Mesenchymal stem cell (in vitro differentiated cells and primary cell): Measurements from ENCODE around the gene UGT1A4.
A peak's percentile ranks its signal among the peaks of the same experiment; 100 is the strongest.

Source experiments
- DNase-seq: peaks from one replicate; pipeline ENCODE4 v3.0.0-alpha.2; 2013
- H2AFZ ChIP-seq: one replicate; pipeline ENCODE4 v1.6.1; 2013; ENCODE audit warnings: low read depth, mild to moderate bottlenecking, control low read depth, inconsistent platforms, low read length, moderate library complexity
- H2AK5ac ChIP-seq: 2 replicates; pipeline ENCODE4 v1.6.1; 2013; ENCODE audit warnings: low read length, moderate library complexity, mild to moderate bottlenecking, inconsistent platforms; ENCODE audit not compliant: severe bottlenecking
- H2BK120ac ChIP-seq: one replicate; pipeline ENCODE4 v1.6.1; 2013; ENCODE audit warnings: low read depth, mild to moderate bottlenecking, inconsistent platforms, low read length, moderate library complexity
- H2BK12ac ChIP-seq, 2 experiments: one replicate each; pipeline ENCODE4 v1.6.1; 2013; ENCODE audit warnings: inconsistent platforms in 2 of 2, low read length in 2 of 2, mild to moderate bottlenecking in 2 of 2, moderate library complexity in 2 of 2, control low read depth in 1 of 2
- H2BK15ac ChIP-seq: one replicate; pipeline ENCODE4 v1.6.1; 2013; ENCODE audit warnings: mild to moderate bottlenecking, low read depth, inconsistent platforms; ENCODE audit not compliant: poor library complexity, severe bottlenecking
- H2BK5ac ChIP-seq: 2 replicates; pipeline ENCODE4 v1.6.1; 2013; ENCODE audit warnings: low read depth, mild to moderate bottlenecking, low read length, control low read depth, inconsistent platforms; ENCODE audit not compliant: poor library complexity, severe bottlenecking
- H3K14ac ChIP-seq, 2 experiments: one replicate each; pipeline ENCODE4 v1.6.1; 2013; ENCODE audit warnings: inconsistent platforms in 2 of 2, low read length in 2 of 2, control low read depth in 1 of 2, mild to moderate bottlenecking in 1 of 2, moderate library complexity in 1 of 2
- H3K18ac ChIP-seq, 2 experiments: one replicate each; pipeline ENCODE4 v1.6.1; 2013; ENCODE audit warnings: inconsistent platforms in 2 of 2, low read length in 2 of 2, control low read depth in 1 of 2, low read depth in 1 of 2, mild to moderate bottlenecking in 1 of 2
- H3K23ac ChIP-seq, 2 experiments: one replicate each; pipeline ENCODE4 v1.6.1; 2013; ENCODE audit warnings: inconsistent platforms in 2 of 2, low read length in 2 of 2, mild to moderate bottlenecking in 2 of 2, moderate library complexity in 2 of 2, control low read depth in 1 of 2
- H3K27ac ChIP-seq: 2 replicates; pipeline ENCODE4 v1.5.1; 2013; ENCODE audit warnings: mild to moderate bottlenecking, moderate library complexity, low read length, control low read depth, inconsistent platforms; ENCODE audit not compliant: poor library complexity, severe bottlenecking
- H3K27me3 ChIP-seq, 2 experiments: 2 replicates each; pipeline versions ENCODE4 v1.6.1 to v1.7.0; 2013; ENCODE audit warnings: low read length in 2 of 2, mild to moderate bottlenecking in 2 of 2, moderate library complexity in 2 of 2, control low read depth in 1 of 2, inconsistent platforms in 1 of 2; ENCODE audit not compliant: control insufficient read depth in 1 of 2, insufficient read depth in 1 of 2
- H3K36me3 ChIP-seq, 2 experiments: 2 replicates each; pipeline versions ENCODE4 v1.6.1 to v1.7.0; 2013; ENCODE audit warnings: low read length in 2 of 2, control low read depth in 1 of 2, inconsistent platforms in 1 of 2, low read depth in 1 of 2, mild to moderate bottlenecking in 1 of 2; ENCODE audit not compliant: insufficient read depth in 2 of 2, control insufficient read depth in 1 of 2
- H3K4ac ChIP-seq, 2 experiments: one replicate each; pipeline ENCODE4 v1.6.1; 2013; ENCODE audit warnings: inconsistent platforms in 2 of 2, low read length in 2 of 2, mild to moderate bottlenecking in 2 of 2, moderate library complexity in 2 of 2, control low read depth in 1 of 2, low read depth in 1 of 2
- H3K4me1 ChIP-seq: 2 replicates; pipeline ENCODE4 v1.6.1; 2013; ENCODE audit warnings: low read depth, low read length, control low read depth; ENCODE audit not compliant: control insufficient read depth, insufficient read depth
- H3K4me2 ChIP-seq: 2 replicates; pipeline ENCODE4 v1.6.1; 2013; ENCODE audit warnings: low read length, mild to moderate bottlenecking, inconsistent platforms; ENCODE audit not compliant: poor library complexity, severe bottlenecking
- H3K4me3 ChIP-seq, 2 experiments: 2 replicates each; pipeline versions ENCODE4 v1.5.1 to v1.7.0; 2013; ENCODE audit warnings: low read length in 2 of 2, mild to moderate bottlenecking in 2 of 2, control low read depth in 1 of 2, low read depth in 1 of 2; ENCODE audit not compliant: insufficient read depth in 1 of 2
- H3K79me1 ChIP-seq: replicated peaks from 2 replicates; pipeline ENCODE4 v1.6.1; 2013; ENCODE audit warnings: mild to moderate bottlenecking, control low read depth, low read length, inconsistent platforms; ENCODE audit not compliant: poor library complexity, severe bottlenecking
- H3K9ac ChIP-seq: 2 replicates; pipeline ENCODE4 v1.7.0; 2013; ENCODE audit warnings: mild to moderate bottlenecking, low read length, moderate library complexity
- H3K9me3 ChIP-seq: 2 replicates; pipeline ENCODE4 v1.7.0; 2013; ENCODE audit warnings: mild to moderate bottlenecking, low read length; ENCODE audit not compliant: control insufficient read depth
- H4K8ac ChIP-seq: one replicate; pipeline ENCODE4 v1.6.1; 2013; ENCODE audit warnings: inconsistent platforms, mild to moderate bottlenecking, low read length, moderate library complexity
- H4K91ac ChIP-seq: one replicate; pipeline ENCODE4 v1.6.1; 2013; ENCODE audit warnings: mild to moderate bottlenecking, low read length, inconsistent platforms
- WGBS: methylation state at CpG from one replicate; pipeline ENCODE4 v1.1.7; 2013; ENCODE audit warnings: mixed read lengths; 5-methylcytosine and 5-hydroxymethylcytosine counted together

The UGT1A4 gene

DNA sequence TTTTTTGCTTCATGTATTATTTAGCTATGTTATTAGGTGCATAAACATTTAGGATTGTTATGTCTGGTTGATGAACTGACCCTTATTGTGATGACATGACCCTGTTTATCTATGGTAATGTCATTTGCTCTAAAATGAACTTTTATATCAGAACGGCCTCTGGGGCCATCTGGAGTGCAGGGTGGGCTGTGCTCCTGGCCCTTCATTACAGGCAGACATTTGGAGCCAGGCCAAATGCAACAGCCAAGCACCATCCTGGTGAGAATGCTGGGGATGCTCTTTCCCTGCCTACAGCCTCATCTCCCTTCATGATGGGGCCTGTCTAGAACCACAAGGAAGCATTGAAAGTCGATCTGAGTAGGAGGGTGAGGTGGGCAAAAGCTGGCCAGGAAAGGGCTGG, 97.8 kb downstream of the UGT1A4 start:
- peaks cover 0 to 3% of the 10 kb centered on the region in 2 experiments for H3K36me3 ChIP-seq
- no peak overlapping the region for H3K18ac ChIP-seq
- H2BK12ac ChIP-seq = no peak overlapping the region
- no peak overlapping the region for H3K4me2 ChIP-seq
- H3K4ac ChIP-seq = no peak overlapping the region
- WGBS = 60% methylated on average over 2 of the region's 2 CpGs
- H3K79me1 ChIP-seq = no peaks in the 10 kb centered on the region
- no peak overlapping the region for H3K27ac ChIP-seq
- no peak overlapping the region for H2BK5ac ChIP-seq
- H2AK5ac ChIP-seq = no peak overlapping the region
- H3K14ac ChIP-seq = no peak overlapping the region
- no peak overlapping the region for H3K4me3 ChIP-seq
- H4K8ac ChIP-seq = no peak overlapping the region
- H2BK120ac ChIP-seq = no peak overlapping the region
- peaks cover 4% of the 10 kb centered on the region for H3K4me1 ChIP-seq
- H3K23ac ChIP-seq = no peak overlapping the region
- no peak for DNase-seq
- peaks cover 9 to 39% of the 10 kb centered on the region in 2 experiments for H3K27me3 ChIP-seq
- no peak overlapping the region for H2BK15ac ChIP-seq
- no peak overlapping the region for H3K9ac ChIP-seq
- H2AFZ ChIP-seq = no peak overlapping the region
- H3K9me3 ChIP-seq = no peaks in the 10 kb centered on the region
- no peak overlapping the region for H4K91ac ChIP-seq

DNA sequence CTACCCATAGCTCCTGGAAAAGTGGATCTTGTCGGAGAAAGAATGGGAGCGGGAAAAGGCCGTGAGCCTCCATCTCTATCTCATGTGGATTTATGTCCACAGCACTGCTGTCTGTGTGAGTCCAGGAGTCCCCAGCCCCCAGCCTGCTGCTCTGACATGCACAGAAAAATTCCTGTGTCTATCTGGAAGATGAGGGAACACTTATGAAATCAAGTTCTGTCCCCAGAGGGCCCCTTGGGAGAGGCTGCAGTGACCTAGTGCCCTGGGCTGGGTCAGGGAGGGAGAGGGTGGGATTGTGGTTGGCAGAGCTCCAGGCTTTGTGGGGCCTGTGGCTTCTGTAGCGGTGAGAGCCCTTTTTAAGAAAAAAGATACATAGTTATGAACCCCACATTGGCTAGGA, 98.2 kb downstream of the UGT1A4 start:
- Histone ChIP-seq H2AK5ac (no peak overlapping the region), H3K4me3 (no peak overlapping the region), H3K27ac (no peak overlapping the region), H4K8ac (no peak overlapping the region), H3K18ac (no peak overlapping the region), H2BK120ac (no peak overlapping the region), H3K9me3 (no peaks in the 10 kb centered on the region), H3K36me3 (peaks cover 0 to under 1% of the 10 kb centered on the region in 2 experiments), H2BK15ac (no peak overlapping the region), H3K4me1 (peaks cover 4% of the 10 kb centered on the region), H3K4ac (no peak overlapping the region), H3K27me3 (peaks cover 12 to 39% of the 10 kb centered on the region in 2 experiments), H4K91ac (no peak overlapping the region), H2BK12ac (no peak overlapping the region), H3K14ac (no peak overlapping the region), H3K9ac (no peak overlapping the region), H3K23ac (no peak overlapping the region), H2BK5ac (no peak overlapping the region), H2AFZ (no peak overlapping the region), H3K4me2 (no peak overlapping the region), H3K79me1 (no peaks in the 10 kb centered on the region)
- WGBS = 88% methylated on average over 3 of the region's 4 CpGs
- no peak for DNase-seq

DNA sequence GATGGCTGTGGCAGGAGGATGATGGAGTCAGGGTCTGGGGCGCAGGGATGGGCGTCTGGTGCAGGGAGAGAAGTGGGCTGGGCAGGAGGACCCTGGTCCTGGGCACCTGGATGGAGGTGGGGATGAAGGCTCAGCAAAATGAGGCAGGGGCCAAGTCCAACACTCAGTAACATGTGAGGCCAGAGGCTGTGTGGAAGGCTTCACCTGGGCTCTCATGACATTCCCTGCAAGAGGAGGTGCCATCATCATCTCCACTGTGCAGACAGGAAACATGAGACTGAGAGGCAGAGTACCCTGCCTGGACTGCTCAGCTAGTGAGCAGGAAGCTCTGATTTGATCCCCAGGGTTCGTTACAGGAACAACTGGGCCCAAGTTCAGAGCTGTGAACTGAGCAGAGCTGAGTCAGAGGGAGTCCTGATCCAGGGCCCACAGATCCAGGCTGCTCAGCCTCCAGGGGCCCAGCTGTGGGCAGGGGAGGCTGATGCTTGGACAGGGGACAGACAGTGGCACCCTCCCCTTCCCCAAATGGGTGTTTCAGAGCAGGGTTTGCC, 98.9 kb downstream of the UGT1A4 start:
- Histone ChIP-seq H3K18ac (no peak overlapping the region), H2BK15ac (no peak overlapping the region), H3K4ac (no peak overlapping the region), H3K36me3 (no peaks in the 10 kb centered on the region), H2AFZ (no peak overlapping the region), H3K9ac (no peak overlapping the region), H3K27ac (no peak overlapping the region), H4K8ac (no peak overlapping the region), H3K4me1 (peaks cover 4% of the 10 kb centered on the region), H3K79me1 (no peaks in the 10 kb centered on the region), H2BK5ac (no peak overlapping the region), H3K4me2 (no peak overlapping the region), H3K27me3 (peaks cover 15 to 41% of the 10 kb centered on the region in 2 experiments), H2BK12ac (no peak overlapping the region), H3K14ac (no peak overlapping the region), H3K9me3 (no peaks in the 10 kb centered on the region), H2BK120ac (no peak overlapping the region), H2AK5ac (no peak overlapping the region), H3K23ac (no peak overlapping the region), H3K4me3 (peak overlapping the region in 1 of 2 experiments; percentile 23), H4K91ac (no peak overlapping the region)
- no peak for DNase-seq
- 74% methylated on average over 3 of the region's 3 CpGs for WGBS

DNA sequence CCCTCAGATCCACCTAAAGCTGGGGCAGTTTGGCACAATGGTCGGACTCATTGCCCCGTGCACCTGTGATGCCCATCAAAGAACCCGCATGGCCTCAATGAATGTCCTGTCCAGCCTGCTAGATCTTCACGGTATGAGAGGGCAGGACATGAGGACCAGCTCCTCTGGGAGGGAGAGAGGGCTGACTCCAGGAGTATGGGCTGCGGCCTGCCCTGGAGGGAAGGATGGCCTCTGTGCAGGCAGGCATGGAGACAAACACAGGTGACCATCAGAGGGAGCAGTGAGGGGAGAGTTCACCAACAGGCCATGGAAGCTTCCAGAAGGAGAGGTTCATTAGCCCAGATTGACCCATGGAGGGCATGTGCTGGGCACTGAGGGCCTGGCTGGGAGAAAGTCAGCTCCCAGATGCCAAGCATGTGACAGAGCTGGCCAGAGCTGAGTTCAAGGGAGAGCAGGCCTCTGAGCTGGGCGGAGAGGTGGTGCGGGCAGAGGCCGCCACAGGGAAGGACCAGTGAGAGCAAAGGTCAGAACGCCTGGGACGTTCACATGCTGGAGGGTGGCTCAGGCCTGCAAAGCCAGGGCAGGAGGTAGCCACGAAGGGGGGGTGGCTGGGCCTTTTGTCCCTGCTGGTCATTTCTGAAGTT, 99.6 kb downstream of the UGT1A4 start:
- no peak overlapping the region for H2AK5ac ChIP-seq
- 94% methylated on average over 11 of the region's 11 CpGs for WGBS
- no peaks in the 10 kb centered on the region for H3K36me3 ChIP-seq
- no peak overlapping the region for H2BK5ac ChIP-seq
- no peaks in the 10 kb centered on the region for H3K9me3 ChIP-seq
- no peak overlapping the region for H3K4me3 ChIP-seq
- H2BK12ac ChIP-seq = no peak overlapping the region
- DNase-seq = no peak
- peaks cover 18 to 36% of the 10 kb centered on the region in 2 experiments for H3K27me3 ChIP-seq
- no peak overlapping the region for H3K14ac ChIP-seq
- no peak overlapping the region for H3K27ac ChIP-seq
- no peak overlapping the region for H2BK120ac ChIP-seq
- H2AFZ ChIP-seq = no peak overlapping the region
- H3K18ac ChIP-seq = no peak overlapping the region
- peaks cover 4% of the 10 kb centered on the region for H3K4me1 ChIP-seq
- no peak overlapping the region for H2BK15ac ChIP-seq
- no peak overlapping the region for H3K9ac ChIP-seq
- no peak overlapping the region for H4K91ac ChIP-seq
- H3K4ac ChIP-seq = no peak overlapping the region
- no peak overlapping the region for H3K4me2 ChIP-seq
- no peak overlapping the region for H4K8ac ChIP-seq
- no peak overlapping the region for H3K23ac ChIP-seq
- H3K79me1 ChIP-seq = no peaks in the 10 kb centered on the region
